ENCODE measurements around the gene NEDD4L. TPM values are rescaled to one million over a fixed set of nuclear protein-coding genes. Genes with fewer than 3 reads are reported as not detected.

The NEDD4L gene
- total RNA-seq, 1 experiment from 2014 or later = 42.9 TPM

- in situ Hi-C loops (cut with HindIII; ENCODE audit: low pct_unique_long_range_greater_than_20kb, low sequenced_read_pairs) (no loop called here), intact Hi-C loops (cut with micrococcal nuclease; ENCODE audit: unreplicated experiment) (loop anchor here (10.0 kb wide), 1 partner anchor 141 kb away; no protein-coding TSS in a partner anchor)
- H3K4me3 ChIP-seq (ENCODE audit: low read depth in 2 of 2, low read length in 2 of 2) = no peak overlapping the region
- no peaks in the 10 kb centered on the region for H3K27me3 ChIP-seq (ENCODE audit: control insufficient read depth, insufficient read depth, low read length)
- H3K4me1 ChIP-seq (ENCODE audit: control insufficient read depth, insufficient read depth, low read length) = peaks cover 3% of the 10 kb centered on the region; the same call in 1 of the 2 replicates
- no peaks in the 10 kb centered on the region for H3K9me3 ChIP-seq (ENCODE audit: control insufficient read depth, insufficient read depth, low read depth, low read length)
- DNase-seq (ENCODE audit: low read depth, low spot score) (no peak), ATAC-seq (no peak)
- ChIA-PET CTCF (no interaction called here), POLR2A (no interaction called here)
- H3K36me3 ChIP-seq (ENCODE audit: control insufficient read depth, insufficient read depth, low read length) = no peaks in the 10 kb centered on the region
- no peak for TF ChIP-seq TCF7L2 (IDR thresholded peaks at IDR 0.05; ENCODE audit: low read depth, low read length)
- no peak for TF ChIP-seq CTCF (IDR thresholded peaks at IDR 0.05)
- TF ChIP-seq SIN3A (IDR thresholded peaks at IDR 0.05; ENCODE audit: borderline replicate concordance, insufficient read depth, low read depth, low read length) = no peak
- TF ChIP-seq POLR2AphosphoS5 (IDR thresholded peaks at IDR 0.05; ENCODE audit: low read depth, low read length) = no peak
- TF ChIP-seq REST (IDR thresholded peaks at IDR 0.05; ENCODE audit: insufficient read depth in 1 of 2, low read depth in 2 of 2, low read length in 1 of 2) = no peak
- no peak overlapping the region for H3K27ac ChIP-seq (ENCODE audit: low read length)
- no TSS peak for BruUV-seq (replicated peaks)
Measured at GRCh38 chr18:58325494-58325893, 281.5 kb downstream of the NEDD4L start.

GRCh38 chr18:58334061-58334460, 290.0 kb downstream of the NEDD4L start:
- POLR2A ChIA-PET = interaction anchor here (0.6 kb wide), 1 partner anchor 282 kb away, joined by 3 read pairs; no protein-coding TSS in a partner anchor
- in situ Hi-C loops (cut with HindIII; ENCODE audit: low pct_unique_long_range_greater_than_20kb, low sequenced_read_pairs) (no loop called here), intact Hi-C loops (cut with micrococcal nuclease; ENCODE audit: unreplicated experiment) (no loop called here)
- CTCF ChIA-PET = no interaction called here
- H3K27ac ChIP-seq (ENCODE audit: low read length) = no peak overlapping the region
- TF ChIP-seq SIN3A (IDR thresholded peaks at IDR 0.05; ENCODE audit: borderline replicate concordance, insufficient read depth, low read depth, low read length) = no peak
- no peaks in the 10 kb centered on the region for H3K4me1 ChIP-seq (ENCODE audit: control insufficient read depth, insufficient read depth, low read length)
- H3K27me3 ChIP-seq (ENCODE audit: control insufficient read depth, insufficient read depth, low read length) = no peaks in the 10 kb centered on the region
- no TSS peak for BruUV-seq (replicated peaks)
- no peak for DNase-seq (ENCODE audit: low read depth, low spot score)
- no peaks in the 10 kb centered on the region for H3K36me3 ChIP-seq (ENCODE audit: control insufficient read depth, insufficient read depth, low read length)
- no peak for ATAC-seq
- H3K9me3 ChIP-seq (ENCODE audit: control insufficient read depth, insufficient read depth, low read depth, low read length) = no peaks in the 10 kb centered on the region
- no peak overlapping the region for H3K4me3 ChIP-seq (ENCODE audit: low read depth in 2 of 2, low read length in 2 of 2)

GRCh38 chr18:58335223-58335622, 291.2 kb downstream of the NEDD4L start:
- BruUV-seq (replicated peaks) = no TSS peak
- intact Hi-C loops (cut with micrococcal nuclease; ENCODE audit: unreplicated experiment) (no loop called here), in situ Hi-C loops (cut with HindIII; ENCODE audit: low pct_unique_long_range_greater_than_20kb, low sequenced_read_pairs) (no loop called here)
- POLR2A ChIA-PET = interaction anchor here (0.6 to 1.0 kb wide), 2 partner anchors 13 to 20 kb away, joined by 3 to 21 read pairs; no protein-coding TSS in a partner anchor
- ATAC-seq (no peak), DNase-seq (ENCODE audit: low read depth, low spot score) (no peak)
- H3K27ac ChIP-seq (ENCODE audit: low read length) = no peak overlapping the region
- H3K4me3 ChIP-seq (ENCODE audit: low read depth in 2 of 2, low read length in 2 of 2) = no peak overlapping the region
- no peaks in the 10 kb centered on the region for H3K4me1 ChIP-seq (ENCODE audit: control insufficient read depth, insufficient read depth, low read length)
- H3K9me3 ChIP-seq (ENCODE audit: control insufficient read depth, insufficient read depth, low read depth, low read length) = no peaks in the 10 kb centered on the region
- CTCF ChIA-PET = no interaction called here
- H3K36me3 ChIP-seq (ENCODE audit: control insufficient read depth, insufficient read depth, low read length) = no peaks in the 10 kb centered on the region
- no peak for TF ChIP-seq CTCF (IDR thresholded peaks at IDR 0.05)
- no peaks in the 10 kb centered on the region for H3K27me3 ChIP-seq (ENCODE audit: control insufficient read depth, insufficient read depth, low read length)
